NCI-H2196 (cell line): ENCODE measurements around the gene MIPOL1.
"Not testable (repeated sequence)": the region's sequence is repeated elsewhere in the genome, so short reads cannot be mapped to it uniquely, and the experiment has no call there.

ENCODE experiments used
- DNase-seq: peaks from one replicate; lab custom pipeline; 2025; ENCODE audit not compliant: unreplicated experiment; lab: John Stamatoyannopoulos, UW

MIPOL1 gene

DNA sequence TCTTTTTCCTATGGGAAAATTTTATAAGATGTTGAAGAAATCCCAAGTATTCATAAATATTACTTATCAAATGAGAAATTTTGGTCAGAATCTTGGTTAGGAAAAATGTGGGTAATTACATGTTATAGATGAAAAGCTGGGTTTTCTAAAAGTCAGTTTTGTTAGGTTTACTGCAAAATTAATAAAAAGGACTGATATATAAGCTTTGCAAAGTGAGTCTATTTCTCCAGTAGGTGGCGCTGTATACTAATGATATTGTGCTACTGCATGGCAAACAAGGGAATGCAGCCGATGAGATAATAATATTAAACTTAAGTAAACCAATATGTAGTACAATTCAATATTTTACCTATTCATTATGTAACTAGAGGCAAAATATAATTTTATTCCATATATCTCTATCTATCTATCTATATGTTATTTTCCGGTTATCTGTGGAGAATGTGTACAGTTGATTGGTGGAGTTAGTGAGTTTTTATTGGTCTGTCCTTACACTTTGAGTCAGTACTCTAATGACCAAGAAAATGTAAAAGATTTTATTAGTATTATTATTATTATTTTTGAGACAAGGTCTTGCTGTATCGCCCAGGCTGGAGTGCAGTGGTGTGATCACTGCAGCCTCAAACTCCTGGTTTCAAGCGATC lies 32.9 kb downstream of the MIPOL1 start:
- DNase-seq: peak; percentile 85

DNA sequence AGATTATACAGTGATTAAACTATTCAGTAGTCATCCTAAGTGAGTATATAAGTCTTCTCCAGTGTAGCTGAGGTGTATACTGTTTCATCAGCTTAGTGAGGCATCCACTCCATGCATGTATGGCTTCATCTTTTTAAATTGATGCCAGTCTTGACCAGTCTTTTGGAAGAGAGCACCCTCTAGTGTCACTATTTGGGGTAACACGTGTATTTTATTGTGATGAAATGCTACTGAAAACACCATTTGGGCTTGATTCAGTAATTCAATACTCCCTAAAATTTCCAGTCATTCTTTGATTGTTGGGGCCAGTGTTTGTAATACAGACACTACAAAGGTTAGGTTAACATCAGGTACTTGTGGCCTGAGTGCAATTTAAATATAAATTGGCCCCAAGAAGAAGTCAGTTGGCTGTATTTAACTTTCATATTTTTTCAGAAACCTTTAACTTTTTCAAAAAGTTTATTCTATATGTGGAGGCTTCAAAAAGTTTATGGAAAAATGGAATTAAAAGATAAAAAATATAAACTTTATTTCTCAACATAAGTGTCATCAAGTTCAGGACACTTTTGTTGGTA lies 35.3 kb downstream of the MIPOL1 start:
- peak; percentile 69 for DNase-seq

GRCh38 chr14:37234222-37234621 lies 36.5 kb downstream of the MIPOL1 start:
- DNase-seq: no peak

DNA sequence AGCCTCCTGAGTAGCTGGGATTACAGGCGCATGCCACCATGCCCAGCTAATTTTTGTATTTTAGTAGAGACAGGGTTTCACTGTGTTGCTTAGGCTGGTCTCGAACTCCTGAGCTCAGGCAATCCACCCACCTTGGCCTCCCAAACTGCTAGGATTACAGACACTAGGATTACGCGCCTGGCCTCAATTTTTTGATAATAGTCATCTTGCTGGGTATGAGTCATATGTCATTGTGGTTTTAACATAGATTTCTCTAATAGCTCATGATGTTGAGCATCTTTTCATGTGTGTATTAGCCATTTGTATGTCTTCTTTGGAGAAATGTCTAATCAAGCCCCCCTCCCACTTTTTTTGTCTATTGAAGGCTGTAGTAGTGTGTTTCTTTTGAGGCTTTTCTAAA lies 38.3 kb downstream of the MIPOL1 start:
- DNase-seq: not testable (repeated sequence)

DNA sequence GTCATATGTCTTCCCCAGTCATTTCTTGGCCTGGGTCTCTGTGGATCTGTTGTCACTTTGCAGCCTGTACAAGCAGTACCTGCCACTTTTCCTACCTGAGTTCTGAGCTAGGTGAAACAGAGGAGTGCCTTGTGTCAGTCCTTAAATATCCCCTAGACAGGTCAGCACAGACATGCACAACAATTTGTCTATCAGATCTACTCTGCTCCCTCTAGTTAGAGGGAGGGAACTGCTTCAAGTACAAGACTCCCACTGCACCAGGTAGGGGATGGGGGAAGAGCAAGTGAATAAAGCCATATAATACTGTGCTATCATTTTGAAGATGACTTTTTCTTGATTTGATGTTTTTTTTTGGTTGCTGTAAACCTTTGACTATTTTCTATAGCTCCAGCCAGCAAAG lies 39.4 kb downstream of the MIPOL1 start:
- no peak for DNase-seq

DNA sequence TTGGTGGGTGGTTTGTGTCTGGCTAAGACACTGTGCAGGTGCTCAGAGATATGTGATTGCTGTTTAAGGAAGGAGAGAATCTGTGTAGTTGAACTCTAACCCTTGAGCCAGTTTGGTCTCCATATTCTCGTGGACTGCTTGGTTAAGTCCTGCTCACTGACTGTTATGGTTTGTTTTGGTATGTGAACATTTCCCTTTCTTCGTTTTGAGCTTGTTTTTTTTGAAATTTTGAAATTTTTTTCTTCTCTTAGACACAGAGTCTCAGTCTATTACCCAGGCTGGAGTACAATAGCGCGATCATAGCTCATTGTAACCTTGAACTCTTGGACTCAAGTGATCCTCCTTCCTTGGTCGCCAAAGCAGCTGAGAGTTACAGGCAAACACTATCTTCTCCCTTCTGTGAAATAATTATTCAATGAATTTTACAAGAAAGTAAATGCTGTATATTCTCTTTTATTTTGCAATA lies 40.0 kb downstream of the MIPOL1 start:
- no peak for DNase-seq

GRCh38 chr14:37241198-37241597 lies 43.5 kb downstream of the MIPOL1 start:
- no peak for DNase-seq

GRCh38 chr14:37246427-37246829 lies 48.7 kb downstream of the MIPOL1 start:
- peak; percentile 56 for DNase-seq

DNA sequence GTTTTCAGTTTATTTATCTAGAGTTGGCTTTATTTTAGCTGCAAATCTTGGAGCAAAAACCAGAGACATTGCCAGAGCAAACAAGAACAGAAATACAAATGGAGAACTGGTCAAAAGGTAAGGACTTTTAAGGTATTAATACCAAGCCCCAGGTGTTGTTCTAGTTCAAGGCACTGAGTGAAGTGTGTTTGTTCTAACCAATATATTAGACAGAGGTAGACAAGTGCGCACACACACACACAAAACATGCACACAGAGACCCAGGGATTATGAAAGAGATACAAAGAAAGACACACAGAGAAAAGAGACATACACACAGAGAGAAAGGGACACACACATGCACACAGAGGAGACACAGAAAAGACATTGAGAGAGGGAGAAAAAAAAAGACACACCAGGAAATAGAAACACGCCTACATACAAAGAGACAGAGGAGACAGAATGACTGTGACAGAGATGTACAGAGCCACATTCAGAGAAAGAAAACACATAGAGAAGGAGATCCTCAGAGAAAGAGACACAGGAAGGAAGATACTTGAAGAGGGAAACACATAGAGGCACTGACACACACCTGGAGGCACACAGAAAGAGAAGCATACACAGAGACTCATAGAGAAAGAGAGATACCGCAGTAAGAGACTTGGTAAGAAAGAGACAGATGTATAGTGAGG lies 50.2 kb downstream of the MIPOL1 start:
- DNase-seq: peak; percentile 43

- DNase-seq: peak; percentile 21
Measured at GRCh38 chr14:37251775-37252174, 54.0 kb downstream of the MIPOL1 start.

GRCh38 chr14:37252434-37252833 lies 54.7 kb downstream of the MIPOL1 start:
- DNase-seq: no peak

DNA sequence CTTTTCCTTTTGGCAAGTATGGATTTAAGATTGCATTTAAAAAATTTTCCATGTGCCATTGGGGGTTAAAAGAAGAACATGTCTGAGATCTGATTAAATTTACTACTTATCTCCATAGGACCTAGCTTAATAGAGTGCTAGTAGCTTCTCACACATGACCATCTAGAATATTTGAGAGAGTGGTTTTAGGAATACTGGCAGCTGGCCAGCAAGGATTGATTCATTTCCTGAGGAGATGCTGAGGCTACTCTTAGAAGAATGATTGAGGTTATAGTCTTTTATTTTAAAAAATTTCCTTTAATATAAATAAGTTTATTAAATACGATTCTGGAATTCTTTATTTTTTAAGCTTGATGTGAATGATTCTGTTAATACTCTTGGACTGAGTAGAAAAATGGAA lies 56.2 kb downstream of the MIPOL1 start:
- peak; percentile 14 for DNase-seq

GRCh38 chr14:37254411-37254947 lies 56.7 kb downstream of the MIPOL1 start:
- no peak for DNase-seq

DNA sequence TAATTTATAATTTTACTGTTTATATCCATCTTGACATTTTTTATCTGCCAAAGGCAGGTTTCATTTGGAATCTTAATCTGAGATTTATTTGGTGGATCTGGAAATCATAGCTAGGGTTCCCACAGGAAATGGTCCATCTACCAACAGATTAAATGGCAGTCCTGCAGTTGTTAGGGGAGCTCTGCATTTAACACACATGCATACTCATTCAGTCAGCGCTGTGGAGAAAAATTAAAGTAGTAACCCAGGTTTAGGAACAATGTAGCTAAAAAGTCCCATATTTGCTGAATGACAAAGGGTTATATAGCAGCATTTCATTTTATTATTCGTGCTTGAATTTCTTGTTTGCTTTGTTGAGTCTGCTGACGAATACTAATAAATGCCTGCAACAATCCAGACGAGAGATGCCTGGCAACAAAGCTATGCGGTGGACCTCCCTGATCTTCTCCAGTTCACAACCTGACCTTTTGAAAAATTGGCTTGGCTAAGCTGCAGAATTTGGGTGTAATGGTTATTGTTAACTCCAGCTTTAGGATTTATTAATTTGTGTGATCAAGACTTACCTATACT lies 59.8 kb downstream of the MIPOL1 start:
- DNase-seq: no peak

- no peak for DNase-seq
Measured at GRCh38 chr14:37262649-37263048, 64.9 kb downstream of the MIPOL1 start.

DNA sequence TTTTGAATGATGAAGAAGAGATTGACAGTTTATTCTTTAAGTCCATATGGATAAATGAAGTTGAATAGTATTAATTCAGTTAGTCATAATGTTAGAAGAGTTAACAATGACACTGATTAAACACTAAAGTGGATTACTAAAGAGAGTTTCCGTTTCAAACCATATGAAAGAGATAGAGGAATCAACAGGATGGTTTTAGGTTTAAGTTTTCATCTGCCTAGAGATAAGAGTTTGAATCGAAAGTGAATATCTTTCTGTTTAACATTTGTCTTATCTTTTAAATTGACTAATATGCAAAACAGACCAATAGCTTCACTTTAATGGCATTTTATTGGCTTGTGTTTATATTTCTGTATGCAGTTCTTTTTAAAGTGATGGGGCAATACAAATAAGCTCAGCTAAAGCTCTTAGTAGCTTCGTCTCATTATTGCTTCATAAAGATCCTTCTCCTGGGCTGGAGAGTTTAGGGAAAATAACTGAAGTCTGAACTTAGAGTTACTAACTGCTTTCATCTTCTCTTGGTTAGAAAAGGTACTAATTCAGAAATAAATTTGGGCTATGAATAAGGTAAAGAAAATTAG lies 66.0 kb downstream of the MIPOL1 start:
- DNase-seq: no peak

DNA sequence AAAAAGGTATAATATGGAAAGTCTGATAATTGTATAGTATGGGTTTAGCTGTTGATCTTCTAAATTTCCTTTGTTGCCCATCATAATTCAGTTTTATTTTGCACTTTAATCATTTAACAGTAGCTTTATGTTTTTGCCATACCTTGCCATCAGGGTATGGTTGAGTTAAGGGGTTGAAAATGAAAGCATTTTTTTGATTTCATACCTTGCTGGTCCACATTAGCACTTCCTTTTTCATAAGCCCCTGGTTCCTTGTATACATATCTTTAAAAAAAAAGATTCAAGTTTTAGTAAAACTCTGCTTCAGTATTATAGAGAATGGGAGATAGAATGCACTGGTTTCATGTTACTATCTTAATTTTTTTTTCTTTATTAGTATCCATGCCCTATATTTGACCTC lies 71.1 kb downstream of the MIPOL1 start:
- no peak for DNase-seq

DNA sequence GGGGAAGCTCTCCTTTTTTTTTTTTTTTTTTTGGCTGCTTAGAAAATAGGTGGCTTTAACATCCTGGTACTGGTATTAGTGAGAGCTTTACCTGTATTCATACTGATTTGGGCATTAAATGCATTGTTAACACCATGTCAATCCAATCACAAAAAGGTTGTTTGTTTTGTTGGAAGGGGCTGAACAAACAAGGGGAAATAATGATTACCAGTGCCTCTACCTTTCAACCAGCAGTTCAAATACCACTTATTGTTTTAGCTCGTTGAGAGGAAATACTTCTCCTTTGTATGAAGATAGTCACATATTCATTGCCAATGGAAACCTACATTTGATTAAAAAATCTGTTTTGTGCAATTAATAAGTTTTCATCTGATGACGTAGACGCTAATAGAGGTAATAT lies 72.9 kb downstream of the MIPOL1 start:
- no peak for DNase-seq

DNA sequence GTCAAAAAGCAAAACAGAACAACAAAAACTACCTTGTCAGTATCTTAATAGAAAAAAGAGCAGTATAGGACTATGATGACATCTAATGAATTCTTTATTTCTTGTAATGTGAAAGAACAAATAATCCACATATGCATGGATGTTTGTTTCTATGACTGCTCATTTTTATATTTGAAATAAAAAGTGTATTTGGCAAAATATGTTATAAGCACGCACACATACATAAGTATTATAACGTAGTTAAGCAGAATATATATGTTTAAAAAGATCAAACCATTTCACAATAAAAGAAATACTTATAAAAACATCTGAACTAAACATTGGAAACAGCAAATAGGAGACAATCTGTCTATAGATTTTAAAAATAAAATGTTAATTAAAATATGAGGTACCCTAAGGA lies 74.8 kb downstream of the MIPOL1 start:
- no peak for DNase-seq

DNA sequence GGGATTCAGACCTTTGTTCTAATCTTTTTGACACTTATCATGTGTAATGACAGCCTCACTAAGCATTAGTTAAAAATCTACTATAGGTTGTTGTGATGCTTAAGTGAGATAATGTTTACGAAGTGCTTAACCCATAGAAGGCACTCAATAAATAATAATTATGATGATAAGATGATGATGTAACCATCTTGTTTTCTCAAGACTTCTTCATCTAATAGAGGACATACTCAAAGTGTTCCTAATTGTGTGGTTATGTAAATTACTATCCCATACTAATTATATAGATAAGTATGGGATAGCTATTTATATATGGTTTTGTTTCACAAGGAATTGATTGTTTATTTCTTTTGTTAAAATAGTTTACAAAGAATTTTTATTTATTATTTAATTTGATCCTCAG lies 76.9 kb downstream of the MIPOL1 start:
- no peak for DNase-seq

DNA sequence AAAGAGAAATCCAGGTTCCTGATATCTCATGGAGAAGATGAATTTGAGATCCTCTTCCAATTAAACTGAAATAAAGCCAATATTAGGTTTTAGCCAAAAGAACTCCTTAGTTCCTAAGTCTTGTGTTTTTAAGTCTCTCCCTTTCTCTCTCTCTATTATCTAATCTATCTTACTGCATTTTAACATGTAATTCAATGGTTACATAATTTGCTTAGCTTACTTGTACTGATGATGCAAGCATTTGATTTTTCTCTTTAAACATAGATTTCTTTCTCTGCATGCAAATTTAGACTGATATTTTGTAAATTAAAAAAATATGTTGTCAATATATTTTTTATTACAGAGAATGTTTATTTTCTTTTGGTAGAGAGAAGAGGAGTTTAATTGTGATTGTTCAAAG lies 78.2 kb downstream of the MIPOL1 start:
- no peak for DNase-seq
